Measurements from ENCODE around the gene CASP10. TPM values are rescaled to one million over a fixed set of nuclear protein-coding genes. Genes with fewer than 3 reads are reported as not detected.

Gene CASP10
- total and polyA plus RNA-seq, 3 donors from 2014 or later: 2.4 to 10.4 (median 5.2) TPM

- intact Hi-C loops (cut with DNase I; ENCODE audit: low total_unique reads): no loop called here
- H3K36me3 ChIP-seq (ENCODE audit: low read depth, missing control alignments): no peaks in the 10 kb centered on the region
- 92 to 97% methylated on average over 2 of the region's 2 CpGs for WGBS, 2 donors
These were observed 89.0 kb downstream of the CASP10 start for GRCh38 chr2:201271917-201272316.

GRCh38 chr2:201273330-201273983 lies 90.5 kb downstream of the CASP10 start:
- intact Hi-C loops (cut with DNase I; ENCODE audit: low total_unique reads): no loop called here
- Histone ChIP-seq H3K9me3 (no peaks in the 10 kb centered on the region), H3K27ac (no peak overlapping the region), H3K36me3 (ENCODE audit: low read depth, missing control alignments) (no peaks in the 10 kb centered on the region), H3K27me3 (no peaks in the 10 kb centered on the region), H3K4me1 (no peaks in the 10 kb centered on the region), H3K4me3 (no peak overlapping the region)
- DNase-seq: no peak
- TF ChIP-seq POLR2A (IDR thresholded peaks at IDR 0.05): no peak
- TF ChIP-seq, protein P1, sequence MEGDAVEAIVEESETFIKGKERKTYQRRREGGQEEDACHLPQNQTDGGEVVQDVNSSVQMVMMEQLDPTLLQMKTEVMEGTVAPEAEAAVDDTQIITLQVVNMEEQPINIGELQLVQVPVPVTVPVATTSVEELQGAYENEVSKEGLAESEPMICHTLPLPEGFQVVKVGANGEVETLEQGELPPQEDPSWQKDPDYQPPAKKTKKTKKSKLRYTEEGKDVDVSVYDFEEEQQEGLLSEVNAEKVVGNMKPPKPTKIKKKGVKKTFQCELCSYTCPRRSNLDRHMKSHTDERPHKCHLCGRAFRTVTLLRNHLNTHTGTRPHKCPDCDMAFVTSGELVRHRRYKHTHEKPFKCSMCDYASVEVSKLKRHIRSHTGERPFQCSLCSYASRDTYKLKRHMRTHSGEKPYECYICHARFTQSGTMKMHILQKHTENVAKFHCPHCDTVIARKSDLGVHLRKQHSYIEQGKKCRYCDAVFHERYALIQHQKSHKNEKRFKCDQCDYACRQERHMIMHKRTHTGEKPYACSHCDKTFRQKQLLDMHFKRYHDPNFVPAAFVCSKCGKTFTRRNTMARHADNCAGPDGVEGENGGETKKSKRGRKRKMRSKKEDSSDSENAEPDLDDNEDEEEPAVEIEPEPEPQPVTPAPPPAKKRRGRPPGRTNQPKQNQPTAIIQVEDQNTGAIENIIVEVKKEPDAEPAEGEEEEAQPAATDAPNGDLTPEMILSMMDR (IDR thresholded peaks at IDR 0.05): no peak
- 89 to 95% methylated on average over 8 to 9 of the region's 9 CpGs for WGBS, 2 donors

More at GRCh38 chr2:201271917-201272316, 89.0 kb downstream of the CASP10 start:
- Histone ChIP-seq H3K27me3 (no peaks in the 10 kb centered on the region), H3K9me3 (no peaks in the 10 kb centered on the region), H3K27ac (no peak overlapping the region), H3K4me1 (no peaks in the 10 kb centered on the region), H3K4me3 (no peak overlapping the region)
- no peak for DNase-seq
- TF ChIP-seq, protein P1 (IDR thresholded peaks at IDR 0.05): no peak
- no peak for TF ChIP-seq POLR2A (IDR thresholded peaks at IDR 0.05)

GRCh38 chr2:201275069-201275468 lies 92.1 kb downstream of the CASP10 start:
- Histone ChIP-seq H3K27ac (no peak overlapping the region), H3K4me3 (no peak overlapping the region), H3K9me3 (no peaks in the 10 kb centered on the region), H3K4me1 (no peaks in the 10 kb centered on the region), H3K36me3 (ENCODE audit: low read depth, missing control alignments) (no peaks in the 10 kb centered on the region), H3K27me3 (no peaks in the 10 kb centered on the region)
- intact Hi-C loops (cut with DNase I; ENCODE audit: low total_unique reads): no loop called here
- 87 to 88% methylated on average over 2 of the region's 2 CpGs for WGBS, 2 donors
- no peak for DNase-seq
- TF ChIP-seq, protein P1 (IDR thresholded peaks at IDR 0.05): no peak
- TF ChIP-seq POLR2A (IDR thresholded peaks at IDR 0.05): no peak

DNA sequence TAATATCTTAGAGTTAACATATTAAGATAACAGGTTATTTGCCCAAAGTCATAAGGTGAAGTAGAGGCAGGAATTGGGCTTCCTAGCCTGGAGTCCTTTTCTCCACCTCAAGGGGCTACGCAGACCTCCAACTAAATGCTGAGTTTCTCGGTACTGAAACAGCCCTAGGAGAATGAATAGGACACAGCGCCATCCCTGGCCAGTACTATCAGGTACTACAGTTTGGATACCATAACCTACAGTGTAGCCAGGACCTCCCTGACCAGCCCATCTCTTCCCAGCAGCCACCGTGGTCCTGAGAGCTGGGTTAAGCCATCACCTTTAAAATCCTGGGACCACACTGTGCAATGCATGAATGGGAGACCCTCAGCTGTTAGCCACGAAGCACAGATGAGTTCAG lies 93.0 kb downstream of the CASP10 start:
- H3K4me3 ChIP-seq: no peak overlapping the region
- no peak for TF ChIP-seq POLR2A (IDR thresholded peaks at IDR 0.05)
- TF ChIP-seq, protein P1 (IDR thresholded peaks at IDR 0.05): no peak
- H3K27ac ChIP-seq: no peak overlapping the region
- 72 to 80% methylated on average over 5 of the region's 5 CpGs for WGBS, 2 donors
- H3K9me3 ChIP-seq: no peaks in the 10 kb centered on the region
- H3K36me3 ChIP-seq (ENCODE audit: low read depth, missing control alignments): no peaks in the 10 kb centered on the region
- no peak for DNase-seq
- no peaks in the 10 kb centered on the region for H3K4me1 ChIP-seq
- no peaks in the 10 kb centered on the region for H3K27me3 ChIP-seq
- intact Hi-C loops (cut with DNase I; ENCODE audit: low total_unique reads): no loop called here

GRCh38 chr2:201276511-201276910 lies 93.6 kb downstream of the CASP10 start:
- WGBS, 2 donors: 92% methylated on average over 6 of the region's 6 CpGs
- H3K9me3 ChIP-seq: no peaks in the 10 kb centered on the region
- intact Hi-C loops (cut with DNase I; ENCODE audit: low total_unique reads): no loop called here
- H3K36me3 ChIP-seq (ENCODE audit: low read depth, missing control alignments): no peaks in the 10 kb centered on the region
- H3K4me1 ChIP-seq: no peaks in the 10 kb centered on the region
- no peak overlapping the region for H3K4me3 ChIP-seq
- no peak overlapping the region for H3K27ac ChIP-seq
- H3K27me3 ChIP-seq: no peaks in the 10 kb centered on the region
- no peak for DNase-seq
- TF ChIP-seq, protein P1 (IDR thresholded peaks at IDR 0.05): no peak
- no peak for TF ChIP-seq POLR2A (IDR thresholded peaks at IDR 0.05)
